Measurements from ENCODE around the gene PDE6H.
A peak's percentile ranks its signal among the peaks of the same experiment; 100 is the strongest.

The PDE6H gene

GRCh38 chr12:14952299-14952921 is 20.4 kb upstream of the PDE6H start:
- DNase-seq, result peak; percentile 81 to 91

GRCh38 chr12:14953752-14954151 is 19.1 kb upstream of the PDE6H start:
- no peak for DNase-seq

- DNase-seq, result peak in 1 of 2 donors; percentile 60
These were observed 18.6 kb upstream of the PDE6H start for GRCh38 chr12:14954269-14954668.

- DNase-seq, result peak; percentile 42 to 51
These were observed 16.6 kb upstream of the PDE6H start for GRCh38 chr12:14956024-14956891.

- DNase-seq, result no peak
These were observed 15.9 kb upstream of the PDE6H start for GRCh38 chr12:14956905-14957304.

GRCh38 chr12:14957551-14958168 is 15.2 kb upstream of the PDE6H start:
- peak in 1 of 2 donors; percentile 48 for DNase-seq

GRCh38 chr12:14958361-14959125 is 14.3 kb upstream of the PDE6H start:
- DNase-seq, result peak in 1 of 2 donors; percentile 46

- DNase-seq, result peak in 1 of 2 donors; percentile 46
These were observed 13.8 kb upstream of the PDE6H start for GRCh38 chr12:14959126-14959440.

- DNase-seq, result no peak
These were observed 13.4 kb upstream of the PDE6H start for GRCh38 chr12:14959463-14959862.

GRCh38 chr12:14959916-14960496 is 12.8 kb upstream of the PDE6H start:
- DNase-seq, result no peak

GRCh38 chr12:14960548-14961465 is 12.0 kb upstream of the PDE6H start:
- DNase-seq, result peak; percentile 65 to 75

GRCh38 chr12:14961466-14962152 is 11.2 kb upstream of the PDE6H start, which contains the start of gene ARHGDIB:
TSS of gene ARHGDIB (minus strand) at chr12:14961601. CDS start at chr12:14950712, 10,889 bp downstream.
- DNase-seq, result peak; percentile 92 to 95

- peak in 1 of 2 donors; percentile 49 for DNase-seq
These were observed 10.7 kb upstream of the PDE6H start for GRCh38 chr12:14962153-14962539.

- no peak for DNase-seq
These were observed 10.0 kb upstream of the PDE6H start for GRCh38 chr12:14962797-14963196.

GRCh38 chr12:14963520-14963919 is 9.3 kb upstream of the PDE6H start:
- no peak for DNase-seq

GRCh38 chr12:14964406-14964805 is 8.4 kb upstream of the PDE6H start:
- DNase-seq, result no peak

- DNase-seq, result no peak
These were observed 7.6 kb upstream of the PDE6H start for GRCh38 chr12:14965221-14965620.

- no peak for DNase-seq
These were observed 4.4 kb upstream of the PDE6H start for GRCh38 chr12:14968478-14968877.

GRCh38 chr12:14970473-14970872 is 2.4 kb upstream of the PDE6H start:
- no peak for DNase-seq

- no peak for DNase-seq
These were observed 1.8 kb downstream of the PDE6H start for GRCh38 chr12:14974633-14975032.

GRCh38 chr12:14975457-14975856 is 2.6 kb downstream of the PDE6H start:
- no peak for DNase-seq

Data from CD4-positive, alpha-beta T cell treated with Interleukin-4 for 1 hour (primary cell).